ENCODE measurements around the gene RNU6-7. TPM values are rescaled to one million over a fixed set of nuclear protein-coding genes. Genes with fewer than 3 reads are reported as not detected.

The RNU6-7 gene
- polyA plus RNA-seq, 1 of the 3 experiments (the other 2 are of a cell fraction), result not detected

DNA sequence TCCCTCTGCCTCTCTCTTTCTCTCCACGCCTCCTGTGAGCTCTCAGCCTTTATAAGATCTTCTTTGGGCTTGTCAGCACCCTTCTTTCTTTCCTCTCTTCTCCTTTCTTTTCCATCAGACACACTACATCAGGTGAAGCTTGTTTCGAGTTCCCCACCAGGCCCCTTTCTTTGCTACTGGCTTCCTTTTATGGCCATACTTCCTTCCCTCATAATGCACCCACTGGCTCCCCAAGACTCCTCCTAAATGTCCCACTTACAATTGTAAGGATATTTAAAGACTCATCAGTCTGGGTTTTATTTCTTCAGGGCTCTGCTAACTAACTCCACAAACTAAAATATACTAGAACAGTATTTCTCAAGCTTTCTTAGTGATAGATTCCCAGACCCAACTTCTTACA is 4.7 kb downstream of the RNU6-7 start:
- Histone ChIP-seq H3K9me3 (0 out of 2 replicates have a peak, but pooled peaks cover 3% of the 10 kb centered on the region), H3K4me1 (ENCODE audit: control insufficient read depth in 1 of 2, insufficient read depth in 2 of 2, low read depth in 1 of 2, low read length in 1 of 2) (peaks cover 0 to 6% of the 10 kb centered on the region in 2 experiments; a peak in 2 of 4 replicates), H3K27ac (ENCODE audit: low read depth in 2 of 2, low read length in 1 of 2) (no peak overlapping the region), H2AFZ (ENCODE audit: low read depth) (no peak overlapping the region), H3K36me3 (replicated peaks in 1 of 2; ENCODE audit: control insufficient read depth in 1 of 2, insufficient read depth in 2 of 2, low read length in 1 of 2) (no peaks in the 10 kb centered on the region), H3K9me2 (no peaks in the 10 kb centered on the region), H3K27me3 (ENCODE audit: insufficient read depth) (no peaks in the 10 kb centered on the region), H4K20me1 (ENCODE audit: insufficient read depth) (no peaks in the 10 kb centered on the region), H3K4me3 (ENCODE audit: low read depth in 2 of 2, low read length in 1 of 2) (no peak overlapping the region), H3K79me2 (ENCODE audit: insufficient read depth) (no peaks in the 10 kb centered on the region), H3F3A (replicated peaks; ENCODE audit: insufficient read depth) (peaks cover 11% of the 10 kb centered on the region), H3K9ac (no peak overlapping the region), H3K4me2 (no peak overlapping the region)
- POLR2A ChIA-PET, result no interaction called here
- CTCF ChIA-PET, result interaction anchor here (1.2 to 1.6 kb wide), 4 partner anchors 8 to 263 kb away, joined by 3 to 6 read pairs (median 4); no protein-coding TSS in a partner anchor
- no peak for TF ChIP-seq EZH2phosphoT487 (IDR thresholded peaks at IDR 0.05; ENCODE audit: borderline replicate concordance, low read depth)
- no peak for TF ChIP-seq TEAD4 (IDR thresholded peaks at IDR 0.05; ENCODE audit: borderline replicate concordance, insufficient read depth)
- TF ChIP-seq, protein P1, sequence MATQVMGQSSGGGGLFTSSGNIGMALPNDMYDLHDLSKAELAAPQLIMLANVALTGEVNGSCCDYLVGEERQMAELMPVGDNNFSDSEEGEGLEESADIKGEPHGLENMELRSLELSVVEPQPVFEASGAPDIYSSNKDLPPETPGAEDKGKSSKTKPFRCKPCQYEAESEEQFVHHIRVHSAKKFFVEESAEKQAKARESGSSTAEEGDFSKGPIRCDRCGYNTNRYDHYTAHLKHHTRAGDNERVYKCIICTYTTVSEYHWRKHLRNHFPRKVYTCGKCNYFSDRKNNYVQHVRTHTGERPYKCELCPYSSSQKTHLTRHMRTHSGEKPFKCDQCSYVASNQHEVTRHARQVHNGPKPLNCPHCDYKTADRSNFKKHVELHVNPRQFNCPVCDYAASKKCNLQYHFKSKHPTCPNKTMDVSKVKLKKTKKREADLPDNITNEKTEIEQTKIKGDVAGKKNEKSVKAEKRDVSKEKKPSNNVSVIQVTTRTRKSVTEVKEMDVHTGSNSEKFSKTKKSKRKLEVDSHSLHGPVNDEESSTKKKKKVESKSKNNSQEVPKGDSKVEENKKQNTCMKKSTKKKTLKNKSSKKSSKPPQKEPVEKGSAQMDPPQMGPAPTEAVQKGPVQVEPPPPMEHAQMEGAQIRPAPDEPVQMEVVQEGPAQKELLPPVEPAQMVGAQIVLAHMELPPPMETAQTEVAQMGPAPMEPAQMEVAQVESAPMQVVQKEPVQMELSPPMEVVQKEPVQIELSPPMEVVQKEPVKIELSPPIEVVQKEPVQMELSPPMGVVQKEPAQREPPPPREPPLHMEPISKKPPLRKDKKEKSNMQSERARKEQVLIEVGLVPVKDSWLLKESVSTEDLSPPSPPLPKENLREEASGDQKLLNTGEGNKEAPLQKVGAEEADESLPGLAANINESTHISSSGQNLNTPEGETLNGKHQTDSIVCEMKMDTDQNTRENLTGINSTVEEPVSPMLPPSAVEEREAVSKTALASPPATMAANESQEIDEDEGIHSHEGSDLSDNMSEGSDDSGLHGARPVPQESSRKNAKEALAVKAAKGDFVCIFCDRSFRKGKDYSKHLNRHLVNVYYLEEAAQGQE (IDR thresholded peaks at IDR 0.05; ENCODE audit: low read depth, low read length), result no peak
- no peak for TF ChIP-seq TCF12 (IDR thresholded peaks at IDR 0.05)
- TF ChIP-seq, protein P2, sequence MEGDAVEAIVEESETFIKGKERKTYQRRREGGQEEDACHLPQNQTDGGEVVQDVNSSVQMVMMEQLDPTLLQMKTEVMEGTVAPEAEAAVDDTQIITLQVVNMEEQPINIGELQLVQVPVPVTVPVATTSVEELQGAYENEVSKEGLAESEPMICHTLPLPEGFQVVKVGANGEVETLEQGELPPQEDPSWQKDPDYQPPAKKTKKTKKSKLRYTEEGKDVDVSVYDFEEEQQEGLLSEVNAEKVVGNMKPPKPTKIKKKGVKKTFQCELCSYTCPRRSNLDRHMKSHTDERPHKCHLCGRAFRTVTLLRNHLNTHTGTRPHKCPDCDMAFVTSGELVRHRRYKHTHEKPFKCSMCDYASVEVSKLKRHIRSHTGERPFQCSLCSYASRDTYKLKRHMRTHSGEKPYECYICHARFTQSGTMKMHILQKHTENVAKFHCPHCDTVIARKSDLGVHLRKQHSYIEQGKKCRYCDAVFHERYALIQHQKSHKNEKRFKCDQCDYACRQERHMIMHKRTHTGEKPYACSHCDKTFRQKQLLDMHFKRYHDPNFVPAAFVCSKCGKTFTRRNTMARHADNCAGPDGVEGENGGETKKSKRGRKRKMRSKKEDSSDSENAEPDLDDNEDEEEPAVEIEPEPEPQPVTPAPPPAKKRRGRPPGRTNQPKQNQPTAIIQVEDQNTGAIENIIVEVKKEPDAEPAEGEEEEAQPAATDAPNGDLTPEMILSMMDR (IDR thresholded peaks at IDR 0.05), result no peak
- DNase-seq, result no peak
- 85% methylated on average over 2 of the region's 2 CpGs for WGBS (ENCODE audit: low lambda C conversion rate)

DNA sequence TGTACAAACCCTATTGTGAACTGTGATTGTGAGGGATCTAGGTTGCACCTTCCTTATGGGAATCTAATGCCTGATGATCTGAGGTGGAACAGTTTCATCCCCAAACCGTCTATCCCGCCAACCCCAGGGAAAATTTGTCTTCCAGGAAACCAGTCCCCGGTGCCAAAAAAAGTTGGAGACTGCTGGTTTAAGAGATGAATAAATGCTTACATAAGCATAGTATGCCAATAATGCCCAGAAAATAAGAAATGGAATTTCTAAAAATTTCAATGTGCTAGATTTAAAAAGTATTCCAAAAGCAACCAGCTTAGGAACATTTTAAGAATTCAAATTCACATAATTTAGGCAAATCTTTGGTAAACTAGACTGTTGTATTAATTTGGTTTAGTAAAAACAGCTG is 6.6 kb downstream of the RNU6-7 start:
- H2AFZ ChIP-seq (ENCODE audit: low read depth), result no peak overlapping the region
- H3K4me1 ChIP-seq (ENCODE audit: control insufficient read depth in 1 of 2, insufficient read depth in 2 of 2, low read depth in 1 of 2, low read length in 1 of 2), result peaks cover 0 to 4% of the 10 kb centered on the region in 2 experiments; a peak in 2 of 4 replicates
- H4K20me1 ChIP-seq (ENCODE audit: insufficient read depth), result no peaks in the 10 kb centered on the region
- no peaks in the 10 kb centered on the region for H3K36me3 ChIP-seq (replicated peaks in 1 of 2; ENCODE audit: control insufficient read depth in 1 of 2, insufficient read depth in 2 of 2, low read length in 1 of 2)
- H3K27me3 ChIP-seq (ENCODE audit: insufficient read depth), result no peaks in the 10 kb centered on the region
- H3K4me2 ChIP-seq, result no peak overlapping the region
- H3K9me2 ChIP-seq, result no peaks in the 10 kb centered on the region
- WGBS (ENCODE audit: low lambda C conversion rate), result 90% methylated on average over 3 of the region's 3 CpGs
- H3K79me2 ChIP-seq (ENCODE audit: insufficient read depth), result no peaks in the 10 kb centered on the region
- no peak overlapping the region for H3K4me3 ChIP-seq (ENCODE audit: low read depth in 2 of 2, low read length in 1 of 2)
- no peak overlapping the region for H3K27ac ChIP-seq (ENCODE audit: low read depth in 2 of 2, low read length in 1 of 2)
- ChIA-PET CTCF (interaction anchor here (1.6 to 1.8 kb wide), 2 partner anchors 46 to 175 kb away, joined by 3 to 4 read pairs; no protein-coding TSS in a partner anchor), POLR2A (no interaction called here)
- DNase-seq, result no peak
- TF ChIP-seq CHD2 (IDR thresholded peaks at IDR 0.05; ENCODE audit: low read length, partially characterized antibody), result no peak
- no peak for TF ChIP-seq NFIC (IDR thresholded peaks at IDR 0.05; ENCODE audit: borderline replicate concordance)
- TF ChIP-seq RCOR1 (IDR thresholded peaks at IDR 0.05; ENCODE audit: low read length), result no peak
- peaks cover 11% of the 10 kb centered on the region for H3F3A ChIP-seq (replicated peaks; ENCODE audit: insufficient read depth)
- 0 out of 2 replicates have a peak, but pooled peaks cover 3% of the 10 kb centered on the region for H3K9me3 ChIP-seq
- H3K9ac ChIP-seq, result no peak overlapping the region
